GM18502 (cell line): ENCODE results near the gene CSDE1.

ENCODE experiments used
- ATAC-seq: cut with Tn5 transposase; IDR thresholded peaks from one replicate; pipeline ENCODE4 v1.9.1; 2021; ENCODE audit warnings: mild to moderate bottlenecking; ENCODE audit not compliant: unreplicated experiment, poor library complexity

CSDE1 gene

GRCh38 chr1:114710360-114710759 is 47.4 kb downstream of the CSDE1 start:
- no peak for ATAC-seq

- no peak for ATAC-seq
These were observed 50.2 kb downstream of the CSDE1 start for GRCh38 chr1:114707604-114708003.

DNA sequence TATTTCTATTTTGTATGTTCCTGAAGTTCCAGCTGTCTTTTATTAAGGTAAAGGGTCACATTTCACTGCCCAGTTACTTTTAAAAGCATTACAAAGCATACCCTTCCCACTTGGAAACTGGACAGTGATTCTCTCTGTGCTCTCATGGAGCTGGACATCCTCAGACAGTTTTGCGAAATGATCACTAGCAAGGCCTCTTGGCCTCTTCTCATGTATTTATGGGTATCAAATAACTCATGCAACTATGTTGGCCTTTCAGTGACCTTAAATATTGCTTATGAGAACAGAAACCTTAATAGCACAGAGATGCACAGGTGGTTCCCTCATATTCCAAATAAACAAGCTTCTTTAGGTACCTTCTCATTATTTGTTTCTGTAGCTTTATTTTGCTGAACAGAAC is 54.5 kb downstream of the CSDE1 start:
- ATAC-seq, result no peak

GRCh38 chr1:114702737-114703136 is 55.0 kb downstream of the CSDE1 start:
- ATAC-seq, result peak; percentile 65

DNA sequence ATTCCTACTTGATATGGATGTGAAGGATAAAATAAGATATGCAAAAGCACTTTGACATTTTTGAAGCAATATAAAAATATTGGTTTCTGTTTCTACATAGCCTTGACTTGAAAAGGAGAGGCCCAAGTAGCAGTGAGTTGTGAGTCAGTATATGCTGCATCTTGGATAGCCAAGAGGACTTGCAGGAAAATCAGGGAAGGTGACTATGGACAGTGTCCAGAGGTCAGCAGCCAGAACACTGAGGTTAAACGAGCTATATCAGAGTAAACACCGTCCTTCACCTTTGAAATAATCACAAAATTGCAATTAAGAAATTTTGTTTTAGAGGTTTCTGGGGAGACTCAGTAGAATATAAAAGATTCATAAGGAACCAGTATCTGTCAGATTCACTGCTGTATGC is 55.9 kb downstream of the CSDE1 start:
- ATAC-seq, result no peak

- ATAC-seq, result no peak
These were observed 57.7 kb downstream of the CSDE1 start for GRCh38 chr1:114700036-114700600.

- no peak for ATAC-seq
These were observed 61.0 kb downstream of the CSDE1 start for GRCh38 chr1:114696810-114697209.

DNA sequence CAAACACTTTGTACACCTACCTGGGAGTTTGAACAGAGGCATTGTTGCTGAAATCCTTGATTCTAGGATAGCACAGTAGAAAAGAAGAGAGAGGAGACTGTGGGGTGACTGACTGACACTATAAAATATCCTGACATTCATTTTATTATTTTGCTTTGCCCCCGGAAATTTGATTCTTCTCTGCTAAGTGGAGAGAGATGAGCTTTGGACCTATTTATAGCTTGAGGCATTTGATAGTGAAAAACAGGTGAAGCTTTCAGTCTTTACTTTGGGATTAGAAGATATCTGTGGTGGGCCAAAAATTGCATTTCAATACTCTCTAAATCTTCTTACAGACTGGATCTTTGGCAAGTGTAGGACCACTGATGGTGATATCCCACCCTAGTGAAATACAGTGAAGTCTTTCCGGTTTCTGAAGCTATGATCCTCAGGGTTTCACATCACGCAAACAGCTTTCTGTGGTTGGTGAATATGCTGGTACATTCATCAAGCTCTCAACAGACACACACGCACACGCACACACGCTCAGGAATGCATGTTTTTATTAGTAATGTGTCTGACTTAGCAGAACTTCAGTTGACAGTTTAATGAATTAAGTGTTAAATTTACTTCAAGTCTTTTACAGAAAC is 62.2 kb downstream of the CSDE1 start, which contains the start of gene AMPD1:
AMPD1 (minus strand) TSS at position 117 of the 629 bp plus-strand sequence; CDS start at position 42, 75 bp downstream.
- ATAC-seq, result no peak

DNA sequence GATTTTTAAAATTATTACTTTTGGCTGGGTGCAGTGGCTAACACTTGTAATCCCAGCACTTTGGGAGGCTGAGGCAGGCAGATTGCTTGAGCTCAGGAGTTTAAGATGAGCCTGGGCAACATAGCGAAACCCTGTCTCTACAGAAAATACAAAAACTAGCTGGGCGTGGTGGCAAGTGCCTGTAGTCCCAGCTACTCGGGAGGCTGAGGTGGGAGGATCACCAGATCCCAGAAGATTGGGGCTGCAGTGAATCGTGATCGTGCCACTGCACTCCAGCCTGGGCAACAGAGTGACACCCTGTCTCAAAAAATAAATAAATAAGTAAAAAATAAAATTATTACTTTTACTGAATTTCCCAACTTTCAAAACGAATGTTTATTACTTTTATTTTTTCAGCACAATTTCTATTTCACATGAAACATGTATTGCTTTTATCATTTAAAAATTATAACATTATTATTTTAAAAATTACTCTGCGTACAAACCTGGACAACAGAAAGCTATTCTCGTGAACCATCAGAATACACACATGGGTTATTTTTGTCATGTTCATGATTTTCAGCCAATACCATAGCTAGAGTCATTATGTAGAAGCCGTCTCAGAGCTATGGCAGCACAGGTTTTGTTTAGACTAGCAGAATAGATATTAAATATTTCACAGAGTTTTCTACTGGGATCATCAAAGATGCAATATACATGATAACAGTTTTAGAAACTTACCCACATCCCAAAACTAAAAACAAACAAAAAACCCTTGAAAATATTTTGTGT is 63.1 kb downstream of the CSDE1 start:
- ATAC-seq, result no peak

GRCh38 chr1:114692947-114693346 is 64.8 kb downstream of the CSDE1 start:
- ATAC-seq, result no peak

DNA sequence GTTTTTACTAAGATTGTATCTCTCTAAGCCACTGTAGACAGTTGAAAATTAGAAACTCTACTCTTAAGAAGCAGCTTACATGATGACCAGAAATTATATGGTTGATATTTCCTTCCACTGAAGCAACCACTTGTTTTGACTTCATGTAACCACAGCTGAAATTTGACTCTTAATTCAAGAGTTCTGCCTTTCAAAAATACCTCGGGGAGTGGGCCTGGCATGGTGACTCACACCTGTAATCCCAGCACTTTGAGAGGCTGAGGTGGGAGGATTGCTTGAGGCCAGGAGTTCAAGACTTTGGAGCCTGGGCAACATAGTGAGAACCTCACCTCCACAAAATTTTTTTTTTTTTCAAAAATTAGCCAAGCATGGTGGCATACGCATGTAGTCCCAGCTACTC is 66.7 kb downstream of the CSDE1 start:
- no peak for ATAC-seq

DNA sequence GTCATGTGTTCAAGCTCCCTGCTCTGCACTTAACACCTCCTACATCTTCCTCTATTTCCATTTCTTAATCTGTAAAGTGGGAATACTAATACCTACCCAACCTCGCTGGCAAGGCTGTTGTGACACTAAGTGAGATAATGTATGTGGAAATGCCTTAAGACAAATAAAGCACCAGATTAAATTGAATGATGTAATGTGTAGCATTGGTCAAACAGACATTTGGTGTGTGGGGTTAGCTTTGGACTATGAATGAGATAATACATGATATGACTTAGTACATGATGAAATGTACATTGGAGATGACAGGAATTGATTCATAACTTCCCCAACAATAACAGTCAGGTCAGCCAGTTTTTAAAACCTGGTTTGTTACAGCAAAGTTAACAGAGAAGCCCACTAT is 67.6 kb downstream of the CSDE1 start:
- no peak for ATAC-seq

DNA sequence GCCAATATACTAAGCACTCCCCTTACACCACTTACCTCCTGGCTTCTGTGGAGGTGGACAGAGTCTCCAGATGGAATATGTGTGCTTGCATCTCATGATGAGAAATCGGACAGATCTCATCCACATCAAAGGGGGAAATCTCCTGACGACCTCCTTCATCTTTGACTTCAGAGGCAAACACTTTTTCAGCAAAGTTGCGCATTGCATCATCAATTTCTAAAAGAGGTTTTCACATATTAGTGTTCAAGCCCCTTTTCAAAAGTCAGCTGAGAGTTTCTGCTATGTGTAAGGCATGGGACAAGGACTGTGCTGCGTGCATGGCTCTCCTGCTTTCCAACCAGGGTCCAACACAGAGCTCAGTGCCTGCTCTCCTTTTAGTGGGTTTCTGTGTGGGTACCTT is 69.3 kb downstream of the CSDE1 start:
- ATAC-seq, result no peak

- no peak for ATAC-seq
These were observed 71.9 kb downstream of the CSDE1 start for GRCh38 chr1:114685851-114686250.

DNA sequence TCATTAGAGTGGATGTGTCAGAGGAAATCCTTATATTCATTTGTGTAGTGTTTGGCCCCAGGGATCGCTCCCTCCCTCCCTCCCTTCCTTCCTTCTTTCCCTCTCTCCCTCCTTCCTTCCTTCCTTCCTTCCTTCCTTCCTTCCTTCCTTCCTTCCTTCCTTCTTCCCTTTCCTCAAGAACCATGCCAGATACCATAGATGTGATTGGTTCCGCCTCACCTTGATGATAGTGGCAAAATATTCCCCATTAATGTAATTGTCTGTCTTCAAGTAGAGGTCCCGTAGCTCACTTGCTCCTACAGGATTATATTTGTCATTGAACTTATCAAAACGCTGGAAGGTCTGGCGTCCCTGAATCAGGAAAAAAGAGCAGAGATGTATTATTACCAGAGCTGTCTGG is 80.1 kb downstream of the CSDE1 start:
- ATAC-seq, result no peak

- ATAC-seq, result no peak
These were observed 81.7 kb downstream of the CSDE1 start for GRCh38 chr1:114676115-114676514.

GRCh38 chr1:114671939-114672275 is 85.9 kb downstream of the CSDE1 start:
- ATAC-seq, result no peak

DNA sequence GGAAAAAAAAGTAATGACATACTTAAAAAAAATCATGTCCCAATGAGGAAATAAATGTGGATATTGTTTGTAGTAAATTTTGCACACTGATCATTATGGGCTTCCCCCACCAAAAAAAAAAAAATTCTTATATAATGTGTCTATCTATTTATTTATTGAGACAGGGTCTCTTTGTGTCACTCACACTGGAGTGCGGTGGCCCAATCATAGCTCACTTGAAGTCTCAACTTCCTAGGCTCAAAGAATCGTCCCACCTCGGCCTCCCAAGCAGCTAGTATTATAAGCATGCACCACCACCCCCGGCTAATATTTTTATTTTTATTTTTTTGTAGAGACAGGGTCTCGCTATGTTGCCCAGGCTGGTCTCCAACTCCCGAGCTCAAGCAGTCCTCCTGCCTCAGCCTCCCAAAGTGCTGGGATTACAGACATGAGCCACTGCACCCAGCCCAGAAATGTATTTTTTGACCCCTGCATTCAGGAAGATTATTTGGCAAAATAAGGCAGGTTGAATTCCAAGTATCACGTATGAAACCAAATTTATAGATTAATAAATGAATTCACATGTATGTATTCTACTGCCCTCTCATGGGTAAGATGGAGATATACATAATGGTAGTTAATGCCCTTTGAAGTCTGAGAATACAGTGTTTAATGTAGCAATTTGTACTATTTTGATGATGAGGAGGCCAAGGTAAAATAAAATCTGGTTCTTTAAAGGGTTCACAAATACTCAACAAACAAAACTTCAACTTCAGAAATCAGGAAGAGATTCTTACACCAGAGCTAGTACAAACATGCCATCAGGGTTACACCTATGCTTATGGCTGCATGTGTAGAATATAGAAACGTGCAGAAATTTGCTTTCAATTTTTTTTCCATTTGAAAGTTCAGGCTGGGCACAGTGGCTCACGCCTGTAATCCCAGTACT is 86.5 kb downstream of the CSDE1 start:
- no peak for ATAC-seq

- peak; percentile 99 for ATAC-seq
These were observed 87.4 kb downstream of the CSDE1 start for GRCh38 chr1:114670083-114671010.
